Keratinocyte (primary cell): ENCODE data around the gene VDAC2. TPM values are rescaled to one million over a fixed set of nuclear protein-coding genes. Genes with fewer than 3 reads are reported as not detected.
"Not testable (repeated sequence)": the region's sequence is repeated elsewhere in the genome, so short reads cannot be mapped to it uniquely, and the experiment has no call there.

ENCODE experiments used
- DNase-seq: peaks from one replicate; pipeline ENCODE4 v3.0.0-alpha.2; 2011; ENCODE audit warnings: low read depth, missing footprints, low spot score
- FAIRE-seq: peaks from 2 replicates; lab custom pipeline; 2011; peaks lifted over from hg19 to GRCh38; lab: Jason Lieb, UNC
- H2AFZ ChIP-seq: 2 replicates; pipeline ENCODE4 v1.6.0; 2012; ENCODE audit warnings: low read length, control low read depth, inconsistent platforms; ENCODE audit not compliant: control insufficient read depth
- H3K27ac ChIP-seq: 2 replicates; pipeline ENCODE4 v1.5.1; 2011; ENCODE audit warnings: low read length; ENCODE audit not compliant: control insufficient read depth, insufficient read depth
- H3K27me3 ChIP-seq: 3 replicates; pipeline ENCODE4 v1.6.0; 2011; ENCODE audit warnings: low read length; ENCODE audit not compliant: control insufficient read depth, insufficient read depth; ENCODE audit errors: extremely low read depth
- H3K36me3 ChIP-seq, 2 experiments: 2 replicates in 1 of 2; 3 replicates in 1 of 2; pipeline ENCODE4 v1.5.1; 2011; ENCODE audit warnings: low read length in 2 of 2, mild to moderate bottlenecking in 1 of 2; ENCODE audit not compliant: control insufficient read depth in 2 of 2, insufficient read depth in 2 of 2; ENCODE audit errors: extremely low read depth in 1 of 2
- H3K4me1 ChIP-seq: 3 replicates; pipeline ENCODE4 v1.5.1; 2011; ENCODE audit warnings: low read length; ENCODE audit not compliant: control insufficient read depth, insufficient read depth; ENCODE audit errors: extremely low read depth
- H3K4me2 ChIP-seq: 3 replicates; pipeline ENCODE4 v1.6.0; 2011; ENCODE audit warnings: low read depth, low read length; ENCODE audit not compliant: control insufficient read depth, insufficient read depth; ENCODE audit errors: extremely low read depth
- H3K4me3 ChIP-seq, 3 experiments: fragments of 200-600 bp in 1 of 3; sonication (generic) in 1 of 3; 2 replicates in 2 of 3; 3 replicates in 1 of 3; pipeline ENCODE4 v1.5.1; 2011 to 2016; ENCODE audit warnings: low read length in 3 of 3, mild to moderate bottlenecking in 3 of 3, control low read depth in 2 of 3, inconsistent platforms in 1 of 3, low read depth in 1 of 3, mixed read lengths in 1 of 3, mixed run types in 1 of 3, moderate library complexity in 1 of 3; ENCODE audit not compliant: control insufficient read depth in 2 of 3, insufficient read depth in 2 of 3; ENCODE audit errors: extremely low read depth in 1 of 3
- H3K79me2 ChIP-seq: 2 replicates; pipeline ENCODE4 v1.6.0; 2012; ENCODE audit warnings: low read length; ENCODE audit not compliant: control insufficient read depth, insufficient read depth
- H3K9ac ChIP-seq: 3 replicates; pipeline ENCODE4 v1.6.0; 2011; ENCODE audit warnings: low read length; ENCODE audit not compliant: control insufficient read depth, insufficient read depth; ENCODE audit errors: extremely low read depth
- H3K9me1 ChIP-seq: 3 replicates; pipeline ENCODE4 v1.6.0; 2011; ENCODE audit warnings: low read length; ENCODE audit not compliant: control insufficient read depth, insufficient read depth; ENCODE audit errors: extremely low read depth
- H3K9me3 ChIP-seq: 2 replicates; pipeline ENCODE4 v1.5.1; 2012; ENCODE audit warnings: low read depth, low read length; ENCODE audit not compliant: control insufficient read depth
- H4K20me1 ChIP-seq: 3 replicates; pipeline ENCODE4 v1.6.0; 2011; ENCODE audit warnings: low read length; ENCODE audit not compliant: control insufficient read depth, insufficient read depth; ENCODE audit errors: extremely low read depth
- EZH2 ChIP-seq: IDR thresholded peaks from one replicate; pipeline ENCODE4 v1.6.1; 2012; ENCODE audit warnings: inconsistent platforms, mild to moderate bottlenecking, low read length, moderate library complexity
- dilution Hi-C: fragments of 300-500 bp; cut with MboI; formaldehyde crosslinking; loops from one replicate; pipeline ENCODE4 v1.7.0; 2020; ENCODE audit warnings: low sequenced_read_pairs; ENCODE audit not compliant: extremely low pct_ligation_motif_present
- polyA plus RNA-seq, 5 experiments: library from polyadenylated mRNA; depleted of rRNA in 3 of 5; stranded (reverse) in 3 of 5; stranded (forward) in 1 of 5; unstranded in 1 of 5; fragments of >200 nt; gene quantifications; 1 replicate in 1 of 5; 2 replicates in 3 of 5; 3 replicates in 1 of 5; pipeline versions ENCODE4 v1.2.1 to v1.2.3, GENCODE V29; 2011 to 2012; ENCODE audit warnings: missing spikeins in 2 of 5, low read depth in 1 of 5, low replicate concordance in 1 of 5
- TF ChIP-seq, protein P1 (sequence below), 3 experiments: IDR thresholded peaks in 1 of 3; conservative IDR thresholded peaks in 1 of 3; optimal IDR thresholded peaks in 1 of 3; 2 replicates in 2 of 3; 3 replicates in 1 of 3; pipeline versions ENCODE3 to v1.5.1; 2011; ENCODE audit warnings: low read length in 3 of 3, mild to moderate bottlenecking in 3 of 3, moderate library complexity in 2 of 3, control low read depth in 1 of 3, inconsistent platforms in 1 of 3; ENCODE audit not compliant: insufficient read depth in 2 of 3; ENCODE audit errors: extremely low read depth in 1 of 3

VDAC2 gene
- polyA plus RNA-seq, 1 donor (not counting 4 experiments of a cell fraction or from before 2014, with no cell fraction given), result 152 TPM

DNA sequence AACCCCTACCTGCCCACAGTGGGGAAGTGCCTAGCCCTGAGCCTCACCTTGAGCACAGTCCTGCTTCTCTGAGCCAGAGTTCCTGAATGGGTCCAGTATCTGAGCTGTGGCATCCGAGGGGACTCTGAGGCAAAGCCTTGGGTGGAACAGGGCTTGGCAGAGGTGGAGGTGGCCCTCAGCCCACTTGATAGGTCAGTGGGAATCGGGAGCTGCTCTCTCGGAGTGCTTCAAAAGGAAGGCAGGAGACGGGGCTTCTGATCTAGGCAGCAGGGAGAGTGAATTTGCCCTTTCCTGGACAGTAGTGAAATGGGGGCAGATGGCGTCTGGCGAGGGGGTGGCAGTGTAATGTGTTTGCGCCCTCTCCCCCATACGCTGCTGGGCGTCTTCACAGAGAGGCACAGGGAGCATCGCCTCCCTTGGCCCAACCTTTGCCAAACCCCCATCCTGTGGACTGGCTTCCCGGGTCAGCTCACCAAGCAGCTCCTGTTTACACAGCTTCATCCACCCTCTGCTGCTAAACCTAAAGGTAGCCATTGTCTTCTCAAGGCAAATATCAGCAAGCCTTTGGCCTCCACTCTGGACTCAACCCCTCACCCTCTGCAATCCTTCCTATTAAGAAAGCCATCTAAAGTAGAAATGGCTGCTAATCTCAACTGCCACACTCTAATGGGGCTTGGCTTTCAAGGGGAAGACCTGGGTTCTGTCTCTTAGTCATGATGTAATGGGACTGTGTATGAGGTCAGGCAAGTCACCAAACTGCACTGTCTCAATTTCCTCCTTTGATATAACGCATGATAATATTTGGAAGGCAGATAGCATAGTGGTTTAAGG, 21.1 kb upstream of the VDAC2 start:
- FAIRE-seq (no peak), DNase-seq (no peak)
- Histone ChIP-seq H3K4me2 (no peak overlapping the region), H3K9me3 (no peaks in the 10 kb centered on the region), H3K79me2 (no peaks in the 10 kb centered on the region), H3K27ac (no peak overlapping the region), H3K9ac (no peak overlapping the region), H3K9me1 (no peaks in the 10 kb centered on the region), H3K4me1 (peaks cover 13% of the 10 kb centered on the region), H3K27me3 (no peaks in the 10 kb centered on the region), H3K36me3 (no peaks in the 10 kb centered on the region), H2AFZ (no peak overlapping the region), H3K4me3 (no peak overlapping the region), H4K20me1 (no peaks in the 10 kb centered on the region)
- no peak for TF ChIP-seq EZH2
- TF ChIP-seq, protein P1, sequence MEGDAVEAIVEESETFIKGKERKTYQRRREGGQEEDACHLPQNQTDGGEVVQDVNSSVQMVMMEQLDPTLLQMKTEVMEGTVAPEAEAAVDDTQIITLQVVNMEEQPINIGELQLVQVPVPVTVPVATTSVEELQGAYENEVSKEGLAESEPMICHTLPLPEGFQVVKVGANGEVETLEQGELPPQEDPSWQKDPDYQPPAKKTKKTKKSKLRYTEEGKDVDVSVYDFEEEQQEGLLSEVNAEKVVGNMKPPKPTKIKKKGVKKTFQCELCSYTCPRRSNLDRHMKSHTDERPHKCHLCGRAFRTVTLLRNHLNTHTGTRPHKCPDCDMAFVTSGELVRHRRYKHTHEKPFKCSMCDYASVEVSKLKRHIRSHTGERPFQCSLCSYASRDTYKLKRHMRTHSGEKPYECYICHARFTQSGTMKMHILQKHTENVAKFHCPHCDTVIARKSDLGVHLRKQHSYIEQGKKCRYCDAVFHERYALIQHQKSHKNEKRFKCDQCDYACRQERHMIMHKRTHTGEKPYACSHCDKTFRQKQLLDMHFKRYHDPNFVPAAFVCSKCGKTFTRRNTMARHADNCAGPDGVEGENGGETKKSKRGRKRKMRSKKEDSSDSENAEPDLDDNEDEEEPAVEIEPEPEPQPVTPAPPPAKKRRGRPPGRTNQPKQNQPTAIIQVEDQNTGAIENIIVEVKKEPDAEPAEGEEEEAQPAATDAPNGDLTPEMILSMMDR (optimal IDR thresholded peaks at IDR 0.05 in 1 of 3, IDR thresholded peaks at IDR 0.05 in 1 of 3, conservative IDR thresholded peaks at IDR 0.05 in 1 of 3; ENCODE audit: extremely low read depth in 1 of 3, insufficient read depth in 2 of 3, low read length in 3 of 3), result no peak
- dilution Hi-C loops, result no loop called here

DNA sequence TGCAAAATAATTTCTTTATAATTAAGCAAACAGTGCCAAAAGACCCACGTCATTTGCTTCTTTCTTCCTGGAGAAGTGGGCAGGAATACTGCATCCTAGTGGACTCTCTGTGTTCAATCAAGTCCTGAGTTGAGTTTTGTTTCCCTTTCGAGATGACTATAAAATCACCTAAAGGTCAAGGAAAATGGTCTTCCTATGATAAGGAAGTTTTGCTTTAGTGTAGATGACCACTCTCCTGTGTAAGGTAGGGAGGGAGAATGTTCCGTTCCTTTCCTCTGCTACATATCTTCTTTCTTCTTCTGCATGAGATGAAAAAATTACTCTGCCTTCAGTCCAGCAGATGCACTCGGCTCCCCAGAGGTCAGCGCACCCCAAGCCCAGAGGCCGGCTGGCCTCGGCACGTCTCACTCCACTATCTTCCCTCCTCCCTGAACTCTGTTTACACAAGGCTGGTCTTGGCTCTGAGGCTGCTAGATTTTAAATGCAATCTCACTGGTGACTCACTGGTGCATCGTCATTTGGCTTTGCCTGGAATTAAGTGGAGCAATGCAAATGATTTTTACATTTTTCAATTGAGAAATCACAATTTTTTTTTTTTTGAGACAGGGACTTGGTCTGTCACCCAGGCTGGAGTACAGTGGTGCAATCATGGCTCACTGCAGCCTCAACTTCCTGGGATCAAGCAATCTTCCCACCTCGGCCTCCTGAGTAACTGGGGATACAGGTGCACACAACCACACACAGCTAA, 18.6 kb upstream of the VDAC2 start:
- no peak for DNase-seq
- Histone ChIP-seq H2AFZ (no peak overlapping the region), H3K4me2 (peak overlapping the region; percentile 33), H4K20me1 (no peaks in the 10 kb centered on the region), H3K9me3 (no peaks in the 10 kb centered on the region), H3K4me1 (peaks cover 13% of the 10 kb centered on the region), H3K79me2 (no peaks in the 10 kb centered on the region), H3K36me3 (no peaks in the 10 kb centered on the region), H3K9me1 (no peaks in the 10 kb centered on the region), H3K9ac (no peak overlapping the region), H3K27ac (peak overlapping the region; percentile 37), H3K4me3 (no peak overlapping the region), H3K27me3 (no peaks in the 10 kb centered on the region)
- dilution Hi-C loops, result no loop called here
- no peak for FAIRE-seq
- TF ChIP-seq, protein P1 (optimal IDR thresholded peaks at IDR 0.05 in 1 of 3, IDR thresholded peaks at IDR 0.05 in 1 of 3, conservative IDR thresholded peaks at IDR 0.05 in 1 of 3; ENCODE audit: extremely low read depth in 1 of 3, insufficient read depth in 2 of 3, low read length in 3 of 3), result peak in 2 of 3 experiments; percentile 4 to 15
- TF ChIP-seq EZH2, result no peak

DNA sequence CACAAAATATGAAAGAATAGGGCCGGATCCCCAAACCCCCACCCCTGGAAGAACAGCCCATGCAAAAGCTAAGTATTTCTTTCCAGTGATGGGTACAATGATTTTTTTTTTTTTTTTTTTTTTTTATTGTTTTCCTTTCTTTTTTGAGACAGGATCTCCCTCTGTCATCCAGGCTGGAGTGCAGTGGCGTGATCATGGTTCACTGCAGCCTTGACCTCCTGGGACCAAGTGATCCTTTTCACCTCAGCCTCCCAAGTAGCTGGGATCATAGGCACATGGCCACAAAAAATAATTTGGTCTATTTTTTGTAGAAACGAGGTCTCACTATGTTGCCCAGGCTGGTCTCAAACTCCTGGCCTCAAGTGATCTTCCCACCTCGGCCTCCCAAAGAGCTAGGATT, 16.0 kb upstream of the VDAC2 start:
- H3K9me1 ChIP-seq, H3K4me2 ChIP-seq, H2AFZ ChIP-seq, H3K27ac ChIP-seq, H4K20me1 ChIP-seq, DNase-seq, H3K4me1 ChIP-seq, H3K79me2 ChIP-seq, H3K4me3 ChIP-seq, FAIRE-seq, dilution Hi-C loops, H3K9ac ChIP-seq, H3K9me3 ChIP-seq, H3K27me3 ChIP-seq, H3K36me3 ChIP-seq: not testable (repeated sequence)
